Measurements from ENCODE around the gene CXCR6. TPM values are rescaled to one million over a fixed set of nuclear protein-coding genes. Genes with fewer than 3 reads are reported as not detected.

The CXCR6 gene
- total and polyA plus RNA-seq, 5 experiments from 2014 or later, result 0.25 to 9.3 (median 0.42) TPM

DNA sequence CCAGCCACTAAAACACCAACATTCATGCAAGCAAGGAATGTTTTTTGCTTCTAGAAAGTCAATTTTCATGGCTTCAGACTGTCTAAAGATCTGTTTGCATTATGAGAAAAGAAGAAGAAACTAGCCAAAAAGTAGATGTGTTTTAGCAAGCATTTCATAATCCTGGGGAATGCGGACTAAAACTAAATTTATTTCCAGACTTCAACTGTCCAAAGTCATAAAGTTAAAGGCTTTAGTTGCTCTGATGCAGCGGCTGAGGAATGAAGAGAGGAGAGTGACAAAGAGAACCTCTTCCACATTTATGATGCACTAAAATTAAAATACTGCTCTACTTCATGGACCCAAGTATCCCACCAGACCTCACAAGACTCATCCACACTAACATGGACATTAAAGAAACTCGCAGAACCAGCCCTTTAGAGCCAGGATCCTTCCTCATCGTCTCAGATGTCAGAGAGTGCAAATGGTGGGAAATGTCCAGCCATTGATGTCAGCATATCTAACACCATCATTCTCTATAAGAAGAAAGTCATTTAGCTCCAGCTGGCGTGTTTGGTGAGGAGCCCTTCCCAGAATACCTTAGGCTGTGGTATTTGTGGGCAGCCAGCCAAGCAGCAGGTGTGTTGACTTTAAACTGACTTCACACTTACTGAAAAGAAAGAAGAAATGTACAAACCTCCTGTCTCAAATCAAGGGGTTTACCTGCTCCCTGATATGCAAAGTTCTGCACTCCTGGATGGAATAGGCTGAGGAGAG lies 34.9 kb downstream of the CXCR6 start:
- H3K27ac Mint-ChIP-seq, result peak overlapping the region; percentile 21 to 96 (median 86)
- peaks cover 0 to 74% (median 37%) of the 10 kb centered on the region in 3 donors for H3K36me3 Mint-ChIP-seq
- peaks cover 32 to 66% (median 53%) of the 10 kb centered on the region in 4 donors for H3K4me1 Mint-ChIP-seq
- peak in 4 of 10 donors; percentile 9 to 28 (median 23) for DNase-seq
- H3K27me3 Mint-ChIP-seq, result no peaks in the 10 kb centered on the region
- peak overlapping the region in 9 of 10 donors; percentile 33 to 81 (median 64) for H3K4me3 Mint-ChIP-seq
- peak in 1 of 2 donors; percentile 21 for ATAC-seq
- H3K9me3 Mint-ChIP-seq, result no peaks in the 10 kb centered on the region
- POLR2A ChIA-PET, result interaction anchor here (0.6 to 3.7 kb wide), 5 partner anchors 12 to 97 kb away, joined by 3 to 22 read pairs (median 4); no protein-coding TSS in a partner anchor

DNA sequence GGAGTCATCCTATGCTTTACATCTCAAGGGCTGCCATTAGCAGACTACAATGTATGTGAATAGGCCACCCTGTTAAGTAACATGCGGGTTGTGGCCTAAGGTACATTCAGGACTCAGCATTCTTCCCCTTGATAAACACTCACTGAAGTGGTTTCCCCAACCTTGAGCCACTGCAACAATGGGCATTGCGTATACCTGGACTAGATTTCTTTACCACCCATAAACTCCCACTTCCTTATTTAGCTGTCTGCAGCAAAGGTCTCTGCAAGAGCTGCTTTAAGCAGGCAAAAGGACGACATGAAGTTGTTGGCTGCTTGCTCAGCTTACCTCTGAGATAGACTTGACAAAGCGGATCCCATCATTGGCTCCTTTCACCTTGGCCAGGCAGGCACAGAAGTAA lies 36.1 kb downstream of the CXCR6 start:
- POLR2A ChIA-PET, result interaction anchor here (0.7 to 3.7 kb wide), 4 partner anchors 14 to 96 kb away, joined by 3 to 22 read pairs (median 4); no protein-coding TSS in a partner anchor
- peaks cover 0 to 76% (median 45%) of the 10 kb centered on the region in 3 donors for H3K36me3 Mint-ChIP-seq
- H3K4me3 Mint-ChIP-seq, result peak overlapping the region in 5 of 10 donors; percentile 3 to 26 (median 7)
- DNase-seq (no peak), ATAC-seq (no peak)
- H3K9me3 Mint-ChIP-seq, result no peaks in the 10 kb centered on the region
- H3K4me1 Mint-ChIP-seq, result peaks cover 32 to 64% (median 53%) of the 10 kb centered on the region in 4 donors
- H3K27ac Mint-ChIP-seq, result peak overlapping the region in 6 of 10 donors; percentile 2 to 89 (median 65)
- H3K27me3 Mint-ChIP-seq, result no peaks in the 10 kb centered on the region

DNA sequence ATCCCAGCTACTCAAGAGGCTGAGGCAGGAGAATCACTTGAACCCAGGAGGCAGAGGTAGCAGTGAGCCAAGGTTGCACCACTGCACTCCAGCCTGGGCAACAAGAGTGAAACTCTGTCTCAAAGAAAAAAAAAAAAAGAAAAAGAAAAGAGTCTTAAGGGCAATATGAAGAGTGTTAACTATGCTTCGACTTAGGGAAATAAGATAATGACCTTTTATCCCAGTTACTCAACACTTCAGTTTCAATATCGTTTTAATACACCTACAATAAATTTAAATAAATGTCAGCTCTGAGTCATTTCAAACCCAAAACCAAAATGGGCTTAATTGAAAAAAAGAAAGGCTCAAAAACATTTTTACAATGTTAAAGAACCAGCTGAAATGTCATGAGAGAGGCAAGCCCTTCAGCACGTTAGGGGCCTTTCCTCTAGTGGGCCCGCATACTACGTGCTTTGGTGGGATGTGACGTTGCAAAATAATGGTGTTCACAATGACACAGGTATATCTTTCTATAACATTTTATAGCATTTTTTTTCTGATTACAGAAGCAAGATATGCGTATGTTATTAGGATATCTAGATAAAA lies 37.1 kb downstream of the CXCR6 start:
- peak overlapping the region in 1 of 10 donors; percentile 10 for H3K4me3 Mint-ChIP-seq
- H3K4me1 Mint-ChIP-seq, result peaks cover 30 to 59% (median 48%) of the 10 kb centered on the region in 4 donors
- H3K27me3 Mint-ChIP-seq, result no peaks in the 10 kb centered on the region
- DNase-seq (no peak), ATAC-seq (no peak)
- peak overlapping the region in 3 of 10 donors; percentile 61 to 66 (median 63) for H3K27ac Mint-ChIP-seq
- H3K9me3 Mint-ChIP-seq, result no peaks in the 10 kb centered on the region
- POLR2A ChIA-PET, result interaction anchor here (1.3 kb wide), 2 partner anchors 13 to 85 kb away, joined by 3 read pairs; no protein-coding TSS in a partner anchor
- peaks cover 0 to 77% (median 45%) of the 10 kb centered on the region in 3 donors for H3K36me3 Mint-ChIP-seq

DNA sequence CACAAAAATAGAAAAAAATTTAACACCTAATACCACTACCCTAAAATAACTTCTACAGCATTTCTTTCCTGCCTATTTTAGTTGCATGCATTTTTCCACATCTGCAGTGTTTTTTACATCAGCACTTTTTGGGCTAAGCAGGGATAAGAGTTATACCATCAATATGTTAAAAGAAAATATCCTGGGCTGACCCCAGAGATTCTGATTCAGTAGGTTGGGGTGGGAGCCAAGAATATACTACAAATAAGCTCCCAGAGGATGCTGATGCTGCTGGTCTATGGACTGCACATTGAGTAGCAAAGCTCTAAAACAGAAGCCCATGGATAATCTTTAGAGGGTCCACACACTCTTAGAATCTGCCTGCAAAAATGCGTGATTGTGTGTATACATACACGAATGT lies 37.6 kb downstream of the CXCR6 start:
- peak overlapping the region in 2 of 10 donors; percentile 53 to 61 for H3K27ac Mint-ChIP-seq
- H3K27me3 Mint-ChIP-seq, result no peaks in the 10 kb centered on the region
- ATAC-seq (no peak), DNase-seq (no peak)
- H3K4me1 Mint-ChIP-seq, result peaks cover 27 to 57% (median 43%) of the 10 kb centered on the region in 4 donors
- H3K36me3 Mint-ChIP-seq, result peaks cover 0 to 75% (median 45%) of the 10 kb centered on the region in 3 donors
- no peaks in the 10 kb centered on the region for H3K9me3 Mint-ChIP-seq
- POLR2A ChIA-PET, result interaction anchor here (1.3 kb wide), 1 partner anchor 84 kb away, joined by 3 read pairs; no protein-coding TSS in a partner anchor
- H3K4me3 Mint-ChIP-seq, result no peak overlapping the region

DNA sequence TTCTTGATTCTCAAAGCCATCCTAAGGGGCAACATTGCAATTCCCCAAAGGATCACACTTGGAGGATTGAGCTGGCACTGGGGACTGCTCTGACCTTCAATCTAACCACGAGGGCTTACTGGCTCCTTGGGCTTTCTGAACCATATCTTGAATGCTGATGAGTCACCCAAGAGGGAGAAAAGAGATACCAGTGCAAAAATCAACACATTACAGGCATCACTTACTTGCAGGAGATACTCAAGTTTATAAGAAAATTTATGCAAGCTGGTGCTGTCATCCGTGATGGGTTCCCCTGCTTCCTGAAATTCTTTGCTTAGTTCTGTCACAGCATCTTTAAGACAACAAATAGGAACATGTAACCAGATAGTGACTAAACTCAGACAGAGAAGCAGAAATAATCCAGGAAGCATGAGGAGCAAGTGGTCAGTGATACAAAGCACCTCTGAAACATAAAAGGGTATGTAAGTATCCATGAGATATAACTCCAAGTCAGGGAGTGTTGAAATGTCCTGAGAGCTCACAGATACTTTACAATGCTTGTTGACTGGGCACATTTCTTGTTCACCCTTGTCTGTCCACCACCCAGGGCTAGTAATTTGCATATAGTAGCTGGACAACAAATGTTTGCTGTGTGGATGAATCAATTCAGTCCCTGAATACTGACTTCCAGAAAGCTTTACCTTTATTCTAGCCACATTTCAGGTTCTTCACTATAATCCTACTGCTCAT lies 38.2 kb downstream of the CXCR6 start:
- no peak for ATAC-seq
- no peak overlapping the region for H3K4me3 Mint-ChIP-seq
- H3K27ac Mint-ChIP-seq, result peak overlapping the region in 4 of 10 donors; percentile 5 to 66 (median 32)

DNA sequence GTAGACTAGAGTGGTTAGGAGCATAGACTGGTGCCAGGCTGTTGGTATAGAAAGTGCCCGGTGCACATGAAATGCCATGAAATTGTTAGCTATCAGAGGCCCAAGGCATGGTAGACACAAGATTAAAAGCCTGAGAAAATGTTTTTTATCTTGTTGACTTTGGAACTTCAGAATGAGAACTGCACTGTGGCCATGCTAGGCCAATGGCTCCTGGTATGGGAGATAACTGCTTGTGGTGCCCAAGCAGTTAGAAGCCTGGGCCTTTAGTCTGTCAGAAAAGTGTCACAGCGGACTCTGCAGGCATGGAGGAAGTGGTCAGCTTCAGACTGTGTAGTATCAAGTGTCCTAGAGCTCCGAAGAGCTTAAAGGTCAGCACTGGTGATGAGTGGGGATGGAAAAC lies 40.5 kb downstream of the CXCR6 start:
- Mint-ChIP-seq H3K9me3 (no peaks in the 10 kb centered on the region), H3K27ac (peak overlapping the region in 1 of 10 donors; percentile 91), H3K4me3 (no peak overlapping the region), H3K27me3 (no peaks in the 10 kb centered on the region), H3K36me3 (peaks cover 0 to 70% (median 39%) of the 10 kb centered on the region in 3 donors), H3K4me1 (peaks cover 21 to 51% (median 40%) of the 10 kb centered on the region in 4 donors)
- DNase-seq, result no peak
- ATAC-seq, result no peak
- POLR2A ChIA-PET, result interaction anchor here (2.0 kb wide), 1 partner anchor 11 kb away, joined by 5 read pairs; the partner anchor contains the start of gene FYCO1

More for the DNA sequence above, 38.2 kb downstream of the CXCR6 start:
- H3K4me1 Mint-ChIP-seq, result peaks cover 21 to 54% (median 40%) of the 10 kb centered on the region in 4 donors
- no peak for DNase-seq
- H3K9me3 Mint-ChIP-seq, result no peaks in the 10 kb centered on the region
- POLR2A ChIA-PET, result interaction anchor here (1.3 to 2.0 kb wide), 3 partner anchors 14 to 84 kb away, joined by 3 to 5 read pairs (median 3); partner anchors contain the start of gene FYCO1
- peaks cover 0 to 75% (median 43%) of the 10 kb centered on the region in 3 donors for H3K36me3 Mint-ChIP-seq
- no peaks in the 10 kb centered on the region for H3K27me3 Mint-ChIP-seq

DNA sequence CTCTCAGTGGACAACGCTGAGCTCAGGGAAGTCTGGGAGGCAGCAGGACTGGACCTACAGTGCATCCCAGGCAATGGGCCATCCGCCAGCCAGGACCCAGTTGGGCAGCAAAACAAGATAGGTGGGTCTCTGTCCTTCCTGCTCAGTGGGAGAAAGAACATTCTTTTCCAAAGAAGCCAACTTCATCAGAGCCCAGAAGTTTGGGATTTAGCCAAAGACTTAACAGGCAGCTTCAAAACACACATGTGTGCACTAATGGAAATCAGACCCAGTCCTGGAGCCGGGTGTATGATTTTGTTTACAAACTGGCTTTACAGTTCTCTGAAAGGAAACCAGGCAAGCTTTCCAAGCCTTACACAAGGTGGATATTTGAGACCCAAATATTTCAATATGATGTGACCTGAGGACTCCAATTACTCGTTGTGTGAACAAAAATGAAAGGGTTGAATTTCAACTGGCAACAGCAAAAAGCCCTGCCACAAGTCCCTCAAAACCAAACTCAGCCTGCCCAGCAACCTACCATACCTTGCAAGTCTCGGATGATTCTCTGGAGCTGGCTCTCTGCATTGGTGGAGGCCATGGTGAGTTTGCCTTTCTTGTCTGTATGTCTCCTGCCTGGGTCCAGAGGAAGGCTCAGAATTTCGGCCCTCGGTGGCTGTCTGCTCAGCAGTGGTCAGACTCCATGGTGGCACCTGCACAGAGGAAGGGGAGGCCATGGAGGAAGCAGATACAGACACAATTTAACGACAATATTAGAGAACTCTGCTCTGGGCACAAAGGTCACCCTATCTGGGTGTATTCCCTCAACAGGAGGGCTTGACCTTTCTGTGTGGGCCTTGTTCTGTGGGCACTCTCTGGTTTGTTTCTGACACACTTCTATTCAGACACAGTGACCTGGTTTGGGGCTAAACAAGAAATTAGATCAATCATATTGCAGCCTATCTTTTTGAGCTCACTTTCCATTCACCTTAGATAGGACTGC lies 41.4 kb downstream of the CXCR6 start:
- Mint-ChIP-seq H3K4me3 (no peak overlapping the region), H3K27me3 (no peaks in the 10 kb centered on the region), H3K9me3 (no peaks in the 10 kb centered on the region), H3K4me1 (peaks cover 21 to 52% (median 39%) of the 10 kb centered on the region in 4 donors), H3K36me3 (peaks cover 0 to 63% (median 31%) of the 10 kb centered on the region in 3 donors), H3K27ac (peak overlapping the region in 2 of 10 donors; percentile 78 to 91)
- DNase-seq, result no peak
- POLR2A ChIA-PET, result no interaction called here
- ATAC-seq, result no peak

DNA sequence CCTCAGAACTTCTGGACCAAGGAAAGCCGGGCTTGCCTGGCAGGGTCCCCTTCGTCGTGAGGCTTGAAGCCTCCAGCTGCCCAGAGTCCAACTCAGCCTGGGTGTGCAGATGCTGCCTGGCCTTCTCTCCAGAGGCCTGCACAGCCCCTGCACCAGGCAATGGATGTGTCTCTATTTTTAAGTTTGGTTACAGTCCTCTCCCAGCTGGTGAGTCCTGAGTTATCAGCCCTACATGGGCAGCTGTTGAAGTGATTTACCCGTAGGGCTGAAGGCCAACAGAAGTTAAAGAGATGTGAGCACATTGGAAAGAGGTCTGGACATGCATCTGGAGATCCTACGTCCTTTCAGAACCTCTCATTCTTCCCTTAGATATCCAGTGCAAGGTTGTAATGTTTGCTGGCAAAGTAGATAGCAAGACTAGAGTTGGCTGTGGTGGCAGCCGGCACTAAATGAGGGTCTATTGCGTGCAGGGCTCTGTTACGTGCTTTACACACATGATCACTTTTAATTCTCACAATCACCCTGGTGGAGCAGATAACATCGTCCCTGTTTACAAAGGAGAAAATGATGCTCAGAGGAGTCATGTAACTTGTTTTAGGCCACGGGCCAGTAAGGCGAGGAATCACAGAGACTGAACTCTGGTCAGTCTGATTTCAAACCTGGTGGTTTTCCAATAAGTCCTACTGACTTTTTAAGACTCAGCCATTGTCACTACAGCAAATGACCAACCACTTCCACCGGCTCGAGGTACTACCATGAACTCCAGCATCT lies 42.5 kb downstream of the CXCR6 start:
- Mint-ChIP-seq H3K36me3 (peaks cover 0 to 61% (median 31%) of the 10 kb centered on the region in 3 donors), H3K9me3 (no peaks in the 10 kb centered on the region), H3K4me3 (peak overlapping the region in 1 of 10 donors; percentile 10), H3K4me1 (peaks cover 27 to 52% (median 46%) of the 10 kb centered on the region in 4 donors), H3K27ac (peak overlapping the region in 4 of 10 donors; percentile 26 to 64 (median 44)), H3K27me3 (no peaks in the 10 kb centered on the region)
- ATAC-seq (no peak), DNase-seq (no peak)
- POLR2A ChIA-PET, result interaction anchor here (1.0 kb wide), 1 partner anchor 10 kb away, joined by 3 read pairs; the partner anchor contains the start of gene FYCO1

DNA sequence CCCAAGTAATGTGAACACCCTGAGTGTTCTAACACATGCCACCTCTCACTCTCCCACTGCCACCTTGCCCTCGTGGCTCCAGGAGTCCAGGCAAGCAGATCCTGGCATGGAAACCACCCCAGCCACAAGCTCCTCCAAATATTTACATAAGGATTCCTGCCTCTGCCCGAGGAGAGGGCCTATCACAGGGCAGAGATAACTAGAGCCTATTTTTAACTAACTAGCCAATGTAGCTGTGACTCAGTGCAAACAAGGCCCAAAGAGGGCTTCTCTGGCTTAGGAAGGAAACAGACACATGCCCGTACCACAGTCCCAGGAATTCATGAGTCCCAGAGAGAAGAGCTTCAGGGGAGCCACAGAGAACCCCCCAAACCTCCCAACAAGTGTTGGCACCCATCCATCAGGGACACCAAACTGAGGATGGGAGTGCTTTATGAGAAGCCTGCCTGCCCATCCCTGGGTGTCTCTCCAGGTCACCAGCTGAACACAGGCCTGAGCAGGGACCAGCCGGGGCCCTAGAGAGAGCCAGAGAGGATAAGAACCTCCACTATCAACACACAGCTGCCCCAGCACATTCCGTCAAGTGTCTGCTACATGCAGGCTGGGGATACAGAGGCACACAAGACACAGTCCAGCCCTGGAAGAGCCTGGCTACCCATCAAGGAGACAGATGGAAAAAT lies 43.2 kb downstream of the CXCR6 start:
- H3K27ac Mint-ChIP-seq, result peak overlapping the region in 5 of 10 donors; percentile 10 to 84 (median 45)
- peaks cover 25 to 50% (median 47%) of the 10 kb centered on the region in 4 donors for H3K4me1 Mint-ChIP-seq
- POLR2A ChIA-PET, result interaction anchor here (1.0 kb wide), 1 partner anchor 10 kb away, joined by 3 read pairs; the partner anchor contains the start of gene FYCO1
- H3K27me3 Mint-ChIP-seq, result no peaks in the 10 kb centered on the region
- ATAC-seq, result no peak
- no peak for DNase-seq
- H3K4me3 Mint-ChIP-seq, result no peak overlapping the region
- no peaks in the 10 kb centered on the region for H3K9me3 Mint-ChIP-seq
- peaks cover 0 to 56% (median 24%) of the 10 kb centered on the region in 3 donors for H3K36me3 Mint-ChIP-seq
